Mucosa of gallbladder (tissue), 1 donor: ENCODE data around the gene SMAD3. TPM values are rescaled to one million over a fixed set of nuclear protein-coding genes. Genes with fewer than 3 reads are reported as not detected.
"Not testable (repeated sequence)": the region's sequence is repeated elsewhere in the genome, so short reads cannot be mapped to it uniquely, and the experiment has no call there.

Experiments used
- DNase-seq: peaks from one replicate; pipeline ENCODE4 v3.0.0-alpha.2; 2020; ENCODE audit warnings: low spot score
- total RNA-seq: library from RNA; stranded (reverse); gene quantifications from one replicate; pipeline ENCODE4 v1.2.1, GENCODE V29; 2021
- donor health status: DM: no; HTN: no; CAD: no.

The SMAD3 gene
- total RNA-seq, 1 donor from 2014 or later: 59.0 TPM

DNA sequence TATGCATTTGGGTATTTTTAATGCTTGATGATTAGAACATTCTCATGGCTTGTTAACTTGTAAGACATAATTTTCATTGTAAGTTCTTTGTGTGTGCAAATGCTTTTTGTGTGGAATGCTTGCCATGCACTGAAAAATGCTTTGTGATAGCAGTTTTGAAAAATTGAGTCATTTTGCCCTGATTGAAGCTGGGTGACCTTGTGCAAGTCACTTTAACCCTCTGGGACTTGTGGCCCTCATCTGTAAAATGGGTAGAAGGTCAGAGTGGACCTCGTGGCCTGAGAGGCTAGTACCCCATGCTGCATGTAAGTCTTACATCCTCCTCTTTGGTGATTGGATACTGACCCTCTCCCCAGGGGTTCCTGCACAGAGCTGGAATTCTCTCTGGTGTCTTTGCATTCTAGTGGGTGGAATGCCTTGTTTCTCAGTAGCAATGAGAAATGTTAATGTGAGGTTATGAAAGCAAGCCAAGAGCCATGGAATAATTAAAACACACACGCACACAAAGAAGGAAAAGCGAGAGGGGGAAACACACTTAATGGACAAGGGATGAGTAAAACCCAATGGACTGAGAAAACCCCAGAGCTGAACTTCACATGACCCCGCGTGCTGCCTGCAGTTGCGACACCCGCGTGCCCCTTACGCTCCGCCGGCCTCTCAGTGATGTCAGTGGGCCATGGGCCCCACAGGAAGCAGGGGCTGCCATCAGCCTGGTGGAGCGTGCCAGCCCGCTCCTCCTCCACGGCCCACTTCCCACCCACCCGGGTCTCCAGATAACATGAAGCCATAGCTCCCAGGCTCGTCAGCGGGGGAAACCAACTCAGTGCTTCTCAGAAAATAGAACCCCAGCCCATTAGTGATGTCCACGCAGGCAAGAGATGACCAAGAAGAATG is 44.0 kb downstream of the SMAD3 start:
- DNase-seq: peak; percentile 55

DNA sequence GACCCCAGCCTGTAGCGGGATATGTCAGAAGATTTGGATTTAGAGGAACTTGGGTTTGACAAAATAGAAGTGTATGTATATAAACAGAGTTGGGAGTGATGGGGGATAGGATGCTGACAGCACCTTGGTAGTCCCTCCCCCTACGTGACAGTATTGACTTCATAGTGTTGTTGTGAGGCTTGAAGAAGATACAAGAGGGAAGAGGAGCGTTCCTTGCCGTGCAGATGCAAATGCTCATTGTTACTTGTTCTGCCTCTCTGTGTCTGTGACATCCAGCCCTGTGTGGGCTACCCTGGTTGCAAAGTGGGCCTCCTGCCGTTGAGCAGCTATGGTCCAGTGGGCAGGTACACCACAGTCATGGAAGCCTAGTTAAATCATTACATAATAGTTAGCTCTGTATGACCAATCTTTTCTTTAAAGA is 45.0 kb downstream of the SMAD3 start:
- DNase-seq: no peak

DNA sequence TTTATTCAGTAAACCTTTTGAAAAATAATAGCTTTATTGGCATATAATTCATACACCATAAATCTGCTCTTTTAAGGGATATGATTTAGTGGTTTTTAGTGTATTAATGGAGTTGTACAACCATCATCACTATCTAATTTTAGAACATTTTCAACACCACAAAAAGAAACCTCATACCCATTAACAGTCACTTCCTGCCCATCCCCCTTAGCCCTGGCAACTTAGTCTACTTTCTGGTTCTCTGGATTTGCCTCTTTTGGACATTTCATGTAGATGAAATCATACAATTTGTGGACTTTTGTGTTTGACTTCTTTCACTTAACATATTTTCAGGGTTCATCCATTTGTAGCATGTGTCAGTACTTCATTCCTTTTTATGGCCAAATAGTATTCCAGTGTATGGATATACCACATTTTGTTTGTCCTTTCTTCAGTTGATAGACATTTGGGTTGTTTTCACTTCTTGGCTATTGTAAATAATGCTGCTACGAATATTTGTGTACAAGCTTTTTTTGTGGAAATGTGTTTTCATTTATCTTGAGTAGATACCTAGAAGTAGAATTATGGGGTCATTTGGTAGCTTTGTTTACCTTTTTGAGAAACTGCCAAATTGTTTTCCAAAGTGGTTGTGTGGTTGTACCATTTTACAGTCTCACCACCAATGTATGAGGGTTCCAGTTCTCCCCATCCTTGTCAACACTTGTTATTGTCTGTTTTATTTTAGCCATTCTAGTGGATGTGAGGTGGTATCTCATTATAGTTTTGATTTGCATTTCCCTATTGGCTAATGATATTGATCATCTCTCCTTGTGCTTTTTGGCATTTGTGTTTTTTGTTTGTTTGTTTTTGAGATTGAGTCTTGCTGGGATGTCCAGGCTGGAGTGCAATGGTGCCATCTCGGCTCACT is 45.8 kb downstream of the SMAD3 start:
- no peak for DNase-seq

DNA sequence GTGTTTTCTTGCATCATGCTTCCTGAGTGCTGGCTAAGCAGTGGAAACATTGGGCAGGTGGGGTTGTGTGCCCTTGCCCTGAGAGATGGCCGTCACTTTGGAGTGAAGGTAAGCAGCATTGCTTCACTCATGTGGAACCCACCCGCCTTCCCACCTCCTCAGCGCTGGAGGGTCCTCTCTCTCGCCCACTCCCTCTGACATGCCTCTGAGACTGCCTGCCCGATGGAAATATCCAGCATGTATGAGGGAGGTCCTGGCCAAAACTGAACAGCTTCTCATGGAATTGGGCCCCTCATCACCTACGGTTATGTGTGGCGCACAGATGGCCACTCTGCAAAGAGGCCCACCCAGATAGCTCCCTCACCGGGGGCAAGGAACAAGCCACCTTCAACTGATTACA is 48.6 kb downstream of the SMAD3 start:
- DNase-seq: no peak

DNA sequence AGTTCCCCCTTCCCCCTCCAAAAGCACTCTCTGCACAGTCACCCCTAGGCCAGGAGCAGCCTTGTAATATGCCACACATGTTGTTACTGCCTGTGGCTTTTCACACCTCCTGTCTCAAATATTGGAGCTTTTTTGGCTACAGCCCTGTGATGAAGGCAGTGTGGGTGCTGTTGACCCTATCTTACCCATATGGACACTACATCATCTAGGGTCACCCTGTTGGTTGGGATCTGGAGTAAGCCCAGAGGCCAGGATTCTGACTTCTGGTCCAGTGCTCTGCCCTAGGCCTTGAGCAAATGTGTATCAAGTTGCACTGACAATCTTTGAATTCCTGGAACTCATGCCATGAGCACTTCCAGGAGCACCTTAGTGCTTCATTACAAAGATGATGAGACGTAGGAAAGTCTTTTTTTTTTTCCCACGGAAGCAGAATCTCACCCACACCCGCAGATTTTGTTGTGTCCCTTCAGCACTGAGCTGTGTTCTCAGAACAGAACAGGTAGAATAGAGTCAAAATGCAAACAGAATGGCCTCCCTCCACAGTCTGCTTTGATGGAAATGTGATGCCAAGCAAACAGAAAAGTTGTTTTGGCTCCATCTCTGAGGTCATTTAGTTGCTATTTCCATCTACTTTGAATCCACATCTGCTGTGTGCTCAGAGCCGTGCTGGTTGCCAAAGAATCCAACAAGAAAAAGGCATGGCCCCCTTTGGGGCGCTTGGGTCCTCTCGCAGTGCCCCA is 49.6 kb downstream of the SMAD3 start:
- DNase-seq: no peak

DNA sequence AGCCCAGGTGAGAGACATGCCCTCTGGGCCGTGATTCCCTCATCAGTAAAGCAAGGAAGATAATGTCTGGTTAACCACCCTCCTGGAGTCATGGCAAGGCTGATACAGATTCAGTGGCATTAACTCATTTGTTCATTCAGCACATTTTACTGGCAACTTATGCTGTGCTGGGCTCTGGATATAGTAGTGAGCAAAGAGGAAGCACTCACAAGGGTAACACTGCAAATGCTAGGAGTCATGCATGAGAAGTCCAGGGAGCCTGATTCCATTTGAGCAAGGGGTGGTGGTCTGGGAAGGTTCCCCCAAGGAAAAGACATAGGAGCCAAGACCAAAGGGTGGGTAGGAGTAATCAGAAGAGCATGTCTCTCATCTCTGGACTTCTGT is 50.2 kb downstream of the SMAD3 start:
- no peak for DNase-seq

DNA sequence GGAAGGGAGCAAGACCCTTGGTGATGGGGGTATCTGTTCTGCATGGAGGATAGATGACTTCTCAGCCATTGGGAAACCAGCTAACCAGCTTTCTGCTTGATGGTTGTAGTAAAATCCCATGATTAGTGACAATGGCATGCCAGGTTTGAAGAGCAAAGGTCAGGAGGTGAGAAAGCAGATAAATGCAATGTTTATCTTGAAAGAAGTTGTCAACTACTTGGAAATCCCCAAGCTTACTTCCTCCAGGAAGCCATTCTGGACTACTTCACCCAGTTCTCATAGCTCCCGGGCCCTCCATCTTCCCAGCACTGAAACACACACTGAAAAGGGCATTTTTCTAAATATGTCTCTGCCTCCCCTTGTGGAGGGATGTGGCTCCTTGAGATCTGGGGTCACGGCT is 51.3 kb downstream of the SMAD3 start:
- no peak for DNase-seq

DNA sequence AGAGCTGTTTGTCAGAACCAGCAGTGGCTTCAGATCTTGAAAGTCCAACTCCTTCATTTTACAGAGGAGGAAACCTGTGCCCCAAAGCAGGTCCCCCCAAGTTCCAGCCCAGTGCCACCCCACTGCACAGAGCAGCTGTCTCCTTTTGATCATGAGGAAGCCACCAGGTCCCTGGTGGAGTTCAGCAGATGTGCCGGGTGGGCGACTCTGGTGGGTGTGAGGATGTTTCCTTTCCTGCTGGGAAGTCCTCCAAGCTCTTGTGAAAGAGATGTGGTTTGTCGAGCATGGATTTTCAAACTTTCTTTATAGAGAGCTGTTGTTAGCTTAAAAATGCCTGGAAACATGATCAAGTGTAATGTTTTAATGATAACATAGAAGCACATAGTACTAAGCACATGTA is 52.0 kb downstream of the SMAD3 start:
- no peak for DNase-seq

DNA sequence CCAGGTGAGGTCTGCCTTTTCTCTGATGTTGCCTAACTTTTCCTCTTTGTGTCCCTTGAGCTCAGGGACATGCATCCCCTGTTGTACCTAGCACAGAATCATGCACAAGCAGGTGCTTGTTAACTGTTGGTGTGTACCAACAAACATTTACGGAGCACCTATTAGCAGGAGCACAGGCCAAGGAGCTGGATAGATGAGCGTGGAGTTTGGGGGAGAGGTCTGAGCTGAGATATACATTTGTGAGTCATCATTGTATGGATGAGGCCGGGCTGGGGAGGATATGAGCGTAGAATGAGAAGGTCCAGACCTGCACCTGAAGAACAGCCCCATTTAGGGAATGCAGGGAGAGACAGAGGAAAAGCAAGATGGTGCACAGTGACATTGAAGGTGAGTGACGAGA is 53.4 kb downstream of the SMAD3 start:
- DNase-seq: no peak

DNA sequence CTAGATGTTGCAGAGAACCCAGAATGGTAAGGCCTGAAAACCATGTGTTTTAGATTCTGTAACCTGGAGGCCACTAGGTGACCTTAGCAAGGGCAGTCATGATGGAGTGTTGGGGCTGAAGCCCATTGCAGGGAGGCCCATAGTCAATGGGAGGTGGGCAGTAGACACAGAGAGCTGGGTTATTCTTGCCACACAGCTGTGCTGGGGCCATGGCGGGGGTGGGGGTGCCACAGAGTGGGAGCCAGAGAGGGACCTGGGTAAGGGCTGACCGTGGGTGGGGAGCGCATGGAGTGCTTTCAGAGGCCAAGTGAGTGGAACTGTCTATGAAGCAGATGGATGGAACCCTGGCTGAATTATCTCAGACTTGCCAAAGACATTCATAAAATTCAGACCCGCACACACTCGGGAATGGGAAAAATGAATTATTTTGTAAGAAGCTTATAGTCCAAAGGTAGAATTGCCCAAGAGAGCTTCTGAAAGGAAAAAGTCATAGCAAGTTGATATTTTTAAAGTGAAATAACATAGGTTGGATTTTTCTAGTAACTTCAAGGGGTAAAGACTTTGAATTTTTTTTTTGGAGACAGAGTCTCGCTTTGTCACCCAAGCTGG is 53.9 kb downstream of the SMAD3 start:
- DNase-seq: no peak

DNA sequence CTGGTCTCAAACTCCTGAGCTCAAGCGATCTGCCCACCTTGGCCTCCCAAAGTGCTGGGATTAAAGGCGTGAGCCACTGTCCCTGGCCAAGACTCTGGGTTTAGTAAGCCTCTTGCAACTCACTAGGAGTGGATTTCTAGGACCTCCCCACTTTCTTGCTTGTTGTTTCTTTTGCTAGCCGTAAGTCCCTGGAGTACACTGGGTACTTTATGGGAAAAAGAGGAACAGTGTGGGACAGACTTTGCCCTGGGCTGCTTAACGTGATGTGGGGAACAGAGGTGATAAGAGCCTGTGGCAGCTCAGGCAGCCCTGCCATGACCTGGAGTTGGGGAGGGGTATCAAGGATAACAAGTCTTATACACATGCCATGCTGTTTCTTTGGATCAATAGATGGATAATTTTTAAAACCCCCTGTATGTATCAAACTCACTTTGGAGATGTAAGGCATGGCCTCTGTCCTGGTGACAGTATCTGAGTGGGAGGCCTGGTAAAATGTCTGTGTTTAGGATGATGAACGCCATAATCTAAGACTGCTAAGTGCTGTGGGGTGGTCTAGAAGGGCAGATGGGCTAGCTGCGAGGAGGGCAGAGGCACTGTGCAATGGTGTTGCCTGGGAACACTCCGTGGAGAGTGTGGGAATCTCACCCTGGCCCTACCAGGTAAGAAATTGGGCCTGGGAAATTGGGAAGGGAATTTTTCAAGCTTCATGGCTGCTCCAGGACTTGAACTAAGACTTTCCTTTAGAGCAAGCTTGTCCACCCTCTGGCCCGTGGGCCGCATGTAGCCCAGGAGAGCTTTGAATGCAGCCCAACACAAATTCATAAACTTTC is 54.8 kb downstream of the SMAD3 start:
- DNase-seq: no peak

DNA sequence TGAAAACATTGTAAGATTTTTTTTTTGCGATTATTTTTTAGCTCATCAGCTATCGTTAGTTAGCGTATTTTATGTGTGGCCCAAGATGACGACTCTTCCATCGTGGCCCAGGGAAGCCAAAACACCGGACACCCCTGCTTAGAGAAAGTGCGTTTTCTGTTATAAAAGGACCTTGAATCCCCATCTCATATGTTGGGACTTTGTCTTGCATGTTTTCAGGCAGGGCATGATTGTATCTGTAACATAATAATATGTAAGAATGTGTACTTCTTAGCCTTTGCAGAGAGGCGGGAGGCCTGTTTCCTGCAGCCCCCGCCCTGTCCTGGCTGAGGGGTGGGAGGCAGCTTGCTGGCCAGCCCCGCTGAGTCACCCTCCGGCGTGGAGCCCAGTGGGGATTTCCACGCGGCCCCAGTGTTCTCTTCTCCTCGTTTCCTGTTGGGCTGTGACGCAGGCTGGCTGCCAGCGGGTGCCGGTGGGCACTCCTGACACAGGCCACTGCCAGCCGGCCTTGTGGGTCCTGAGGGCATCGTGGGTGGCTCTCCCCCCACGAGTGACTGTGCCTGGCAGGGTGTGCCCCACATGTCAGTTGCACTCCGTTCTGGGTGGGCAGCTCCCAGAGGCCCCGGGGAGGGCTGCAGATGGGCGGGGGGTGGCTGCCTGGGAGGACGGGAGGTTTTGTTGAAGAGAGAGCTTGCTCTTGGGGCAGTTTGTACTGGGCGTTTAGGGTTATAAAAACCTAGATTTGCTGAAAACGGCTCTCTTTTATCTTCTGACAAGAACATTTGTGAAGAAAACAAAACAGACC is 55.6 kb downstream of the SMAD3 start:
- peak; percentile 83 for DNase-seq

DNA sequence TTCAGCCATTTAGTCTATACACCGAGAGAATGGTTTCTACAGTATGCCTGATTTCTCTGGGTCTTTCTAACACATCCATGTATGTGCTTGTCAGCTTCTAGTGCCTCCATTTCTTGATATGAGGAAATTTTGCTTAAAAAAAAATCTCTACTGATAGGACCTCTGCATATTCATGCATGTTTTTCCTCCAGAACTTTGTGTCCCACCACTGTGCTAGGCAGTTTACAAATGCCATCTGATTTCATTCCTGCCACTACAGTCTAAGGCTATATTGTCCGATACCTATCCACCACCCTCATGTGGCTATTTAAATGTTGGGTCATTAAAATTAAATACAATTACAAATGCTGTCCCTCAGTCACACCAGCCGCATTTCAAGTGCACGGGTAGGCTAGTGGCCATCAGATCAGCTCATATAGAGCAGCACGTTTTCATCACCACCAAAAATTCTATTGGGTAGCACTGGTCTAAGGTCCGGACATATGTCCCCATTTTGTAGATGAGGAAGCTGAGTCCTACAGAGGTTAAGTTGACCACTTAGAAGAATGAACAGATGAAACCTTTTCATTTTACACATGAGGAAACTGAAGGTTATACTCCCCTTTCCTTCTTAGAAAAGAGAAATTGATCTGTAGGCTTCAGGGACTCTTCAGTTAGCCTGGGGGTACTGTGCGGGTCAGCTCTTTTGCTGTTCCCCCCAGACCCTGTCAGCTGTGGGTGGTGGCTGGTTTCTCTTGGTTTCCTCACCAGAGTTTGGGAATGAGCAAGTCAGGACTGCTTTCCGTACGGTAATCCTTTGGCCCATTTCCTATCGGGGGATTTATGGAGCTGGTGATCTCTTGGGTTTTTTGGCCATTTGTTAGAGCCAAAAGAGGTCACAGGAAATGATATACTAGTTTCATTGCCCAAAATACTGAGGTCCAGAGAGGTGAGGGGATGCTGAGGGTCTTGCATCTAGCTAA is 56.5 kb downstream of the SMAD3 start:
- no peak for DNase-seq

DNA sequence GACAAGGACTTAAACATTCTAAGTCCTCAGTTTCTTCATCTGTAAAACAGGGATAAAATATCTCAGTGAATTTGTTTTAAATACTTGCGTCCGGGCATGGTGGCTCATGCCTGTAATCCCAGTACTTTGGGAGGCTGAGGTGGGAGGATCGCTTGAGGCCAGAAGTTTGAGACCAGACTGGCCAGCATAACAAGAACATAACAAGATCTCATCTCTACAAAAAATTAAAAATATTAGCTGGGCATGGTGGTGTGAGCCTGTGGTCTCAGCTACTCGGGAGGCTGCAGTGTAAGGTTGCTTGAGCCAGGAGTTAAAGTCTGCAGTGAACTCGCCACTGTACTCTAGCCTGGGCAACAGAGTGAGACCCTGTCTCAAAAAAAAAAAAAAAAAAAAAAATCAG is 57.4 kb downstream of the SMAD3 start:
- DNase-seq: not testable (repeated sequence)

DNA sequence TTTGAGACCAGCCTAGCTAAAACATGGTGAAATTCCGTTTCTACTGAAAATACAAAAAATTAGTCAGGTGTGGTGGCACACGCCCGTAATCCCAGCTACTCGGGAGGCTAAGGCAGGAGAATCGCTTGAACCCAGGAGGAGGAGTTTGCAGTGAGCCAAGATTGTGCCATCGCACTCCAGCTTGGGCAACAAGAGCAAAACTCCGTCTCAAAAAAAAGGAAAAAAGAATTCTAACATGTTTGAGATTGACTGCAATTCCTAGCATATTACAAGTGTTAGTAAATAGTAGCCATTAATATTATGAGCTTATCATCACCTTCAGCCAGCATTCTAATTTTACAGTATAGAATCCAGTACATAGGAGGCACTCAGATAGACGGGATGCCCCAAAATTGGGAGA is 57.9 kb downstream of the SMAD3 start:
- DNase-seq: not testable (repeated sequence)

DNA sequence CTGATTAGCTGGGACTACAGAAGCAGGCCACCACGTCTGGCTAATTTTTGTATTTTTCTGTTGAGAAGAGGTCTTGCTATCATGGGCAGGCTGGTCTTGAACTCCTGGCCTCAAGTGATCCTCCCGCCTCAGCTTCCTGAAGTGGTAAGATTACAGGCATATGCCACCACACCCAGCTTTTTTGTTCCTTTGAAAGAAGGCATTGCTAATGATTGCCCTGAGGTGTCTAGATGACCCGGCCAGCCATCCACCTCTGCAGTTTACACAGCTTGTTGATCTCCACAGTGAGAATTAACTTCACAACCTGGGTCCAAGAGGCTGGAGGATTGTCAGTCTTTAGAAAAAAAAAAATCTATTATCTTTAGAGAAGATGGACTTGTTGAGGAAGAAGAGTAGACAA is 58.7 kb downstream of the SMAD3 start:
- no peak for DNase-seq

DNA sequence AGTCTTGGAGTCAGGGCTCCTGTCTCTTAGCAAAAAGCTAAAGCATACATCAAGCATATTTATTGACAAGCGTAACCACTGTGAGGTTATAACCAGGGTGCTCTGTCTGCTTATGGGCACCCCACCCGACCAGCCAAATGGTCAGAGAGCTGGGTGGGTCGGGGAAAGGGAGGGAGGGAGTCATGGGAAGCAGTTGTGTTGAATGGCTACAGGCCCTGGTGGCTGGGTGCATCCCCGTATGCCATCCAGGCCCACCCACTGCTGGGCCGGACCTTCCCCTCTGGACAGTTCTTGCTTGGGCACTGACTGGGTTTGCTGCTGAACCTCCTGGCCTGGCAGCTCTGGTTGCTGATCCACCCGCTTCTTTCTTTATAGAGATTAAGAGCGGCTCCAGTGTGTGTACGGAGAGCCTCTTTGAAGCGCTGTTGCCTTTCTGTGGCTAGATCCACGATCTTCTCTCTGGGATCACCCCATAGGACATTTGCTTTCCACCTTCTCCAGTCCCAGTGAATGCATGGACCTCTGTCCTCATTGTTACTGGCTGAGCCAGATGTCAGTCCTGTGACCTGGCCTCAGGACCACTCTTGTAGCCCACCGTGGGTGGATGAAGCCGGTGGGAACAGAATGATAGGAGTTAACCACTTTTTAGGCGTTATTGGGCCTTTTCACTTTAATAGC is 59.6 kb downstream of the SMAD3 start:
- DNase-seq: no peak
